VCaP (cell line): Measurements from ENCODE around the gene CNP.

ENCODE experiments used
- H3K27ac ChIP-seq: fragments of 450-650 bp; 2 replicates; pipeline ENCODE4 v1.5.1; 2017
- CTCF ChIP-seq: fragments of 450-650 bp; conservative IDR thresholded peaks from 2 replicates; pipeline ENCODE4 v1.5.1; 2017; ENCODE audit warnings: mild to moderate bottlenecking, moderate library complexity

Gene CNP

DNA sequence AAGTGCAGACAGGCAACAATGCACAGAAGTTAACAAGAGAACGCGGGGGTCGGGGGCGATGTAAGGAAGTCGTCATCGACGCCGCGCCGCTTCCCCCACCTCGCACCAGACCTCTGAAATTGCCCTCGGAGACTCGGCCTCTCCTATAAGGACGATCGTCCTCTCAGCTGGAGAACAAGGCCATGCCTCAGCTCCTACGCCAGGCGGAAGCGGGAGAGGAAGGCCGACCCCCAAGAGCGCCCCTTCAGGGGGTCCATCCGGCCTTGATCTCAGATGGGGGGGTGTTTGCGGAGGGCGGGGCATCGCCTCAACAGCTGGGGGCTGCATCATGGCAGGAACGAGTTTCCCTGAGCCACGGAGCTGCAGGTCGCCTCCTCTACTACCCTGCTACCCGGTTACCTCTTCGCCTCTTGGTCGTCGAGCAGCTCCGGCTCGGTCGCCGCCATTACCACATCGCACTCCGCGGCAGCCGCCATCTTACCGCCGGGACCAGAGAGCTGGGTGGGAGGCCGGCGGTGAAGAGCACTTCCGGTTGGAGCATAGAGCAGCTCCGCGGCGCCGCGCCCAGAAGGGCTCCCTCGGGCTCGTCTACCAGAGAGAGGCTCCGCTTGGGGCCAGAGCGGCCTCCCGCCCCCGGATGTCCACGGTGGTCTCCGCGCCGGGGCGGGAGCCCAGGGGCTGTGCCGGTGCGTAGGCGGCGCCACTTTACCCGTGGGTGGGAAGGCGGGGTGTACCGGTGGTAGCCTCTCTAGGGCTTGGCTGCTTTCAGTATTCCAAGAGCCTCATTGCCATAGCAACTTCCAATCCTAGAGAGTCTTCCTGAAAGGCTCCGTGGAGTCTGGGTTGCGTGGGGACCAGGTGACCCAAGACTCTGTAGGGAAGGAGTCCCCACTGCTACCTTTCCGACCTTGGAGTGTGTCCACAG lies 50.6 kb downstream of the CNP start, which contains the start of gene DNAJC7:
TSS of gene DNAJC7 (minus strand) at position 499 of the 925 bp plus-strand sequence. CDS start at position 476, 23 bp downstream.
- peak within 1 kb of the TSS; percentile 84 for H3K27ac ChIP-seq
- no peak for TF ChIP-seq CTCF

DNA sequence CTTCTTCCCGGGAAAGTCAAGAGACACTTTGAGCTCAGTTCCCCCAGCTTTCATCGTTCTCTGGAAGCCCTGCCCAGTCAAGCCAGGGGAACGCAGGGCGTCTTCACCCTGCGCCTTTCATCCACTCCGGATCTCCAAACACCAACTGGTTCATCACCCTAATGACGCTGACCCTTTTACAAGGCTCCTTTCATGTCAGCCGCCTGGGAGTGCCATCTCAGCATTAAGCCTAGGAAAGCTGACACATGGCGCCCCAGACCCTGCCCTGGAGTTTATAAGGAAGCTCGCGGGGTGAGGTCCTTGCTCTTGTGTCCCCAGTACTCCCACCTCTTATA lies 51.2 kb downstream of the CNP start:
- peak overlapping the region; percentile 84 for H3K27ac ChIP-seq
- TF ChIP-seq CTCF = no peak

- H3K27ac ChIP-seq = peak overlapping the region; percentile 84
- TF ChIP-seq CTCF = no peak
Observed at GRCh38 chr17:42018339-42018738, 51.7 kb downstream of the CNP start.

DNA sequence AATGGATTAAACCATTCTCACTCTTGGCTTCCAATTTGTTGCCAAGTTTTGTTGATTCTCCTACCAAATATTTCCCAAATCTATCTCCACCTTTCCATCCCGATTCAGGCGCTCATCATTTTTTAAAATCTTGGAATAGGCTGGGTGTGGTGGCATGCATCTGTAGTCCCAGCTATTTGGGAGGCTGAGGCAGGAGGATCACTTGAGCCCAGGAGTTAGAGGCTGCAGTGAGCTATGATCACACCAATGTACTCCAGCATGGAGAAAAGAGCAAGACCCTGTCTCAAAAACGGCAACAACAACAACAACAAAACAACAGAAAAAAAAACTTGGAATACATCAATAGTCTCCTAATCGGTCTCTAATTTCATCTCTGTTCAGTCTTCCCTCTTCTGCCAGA lies 52.4 kb downstream of the CNP start:
- no peak for TF ChIP-seq CTCF
- H3K27ac ChIP-seq = no peak overlapping the region

GRCh38 chr17:42019509-42020404 lies 53.2 kb downstream of the CNP start, which contains the start of gene NKIRAS2:
Gene NKIRAS2, plus strand, starts transcription at chr17:42020090. Its CDS starts 1,488 bp downstream, at chr17:42021578.
- peak within 1 kb of the TSS; percentile 73 for H3K27ac ChIP-seq
- peak; percentile 88 for TF ChIP-seq CTCF

DNA sequence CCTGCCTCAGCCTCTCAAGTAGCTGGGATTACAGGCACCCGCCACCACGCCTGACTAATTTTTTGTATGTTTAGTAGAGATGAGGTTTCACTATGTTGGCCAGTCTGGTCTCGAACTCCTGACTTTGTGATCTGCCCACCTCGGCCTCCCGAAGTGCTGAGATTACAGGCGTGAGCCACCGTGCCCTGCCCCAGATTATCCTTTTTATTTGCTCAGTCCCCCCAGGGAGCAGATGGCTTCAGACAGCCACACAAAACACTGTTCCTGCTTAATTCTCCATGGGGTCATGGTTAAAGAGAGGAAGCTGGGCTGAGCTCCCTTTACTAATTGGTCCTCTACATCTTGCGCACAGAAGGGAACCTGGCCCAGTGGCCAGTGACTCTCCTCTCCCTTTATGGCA lies 54.2 kb downstream of the CNP start:
- H3K27ac ChIP-seq = peak overlapping the region; percentile 73; the same call in 1 of the 2 replicates

DNA sequence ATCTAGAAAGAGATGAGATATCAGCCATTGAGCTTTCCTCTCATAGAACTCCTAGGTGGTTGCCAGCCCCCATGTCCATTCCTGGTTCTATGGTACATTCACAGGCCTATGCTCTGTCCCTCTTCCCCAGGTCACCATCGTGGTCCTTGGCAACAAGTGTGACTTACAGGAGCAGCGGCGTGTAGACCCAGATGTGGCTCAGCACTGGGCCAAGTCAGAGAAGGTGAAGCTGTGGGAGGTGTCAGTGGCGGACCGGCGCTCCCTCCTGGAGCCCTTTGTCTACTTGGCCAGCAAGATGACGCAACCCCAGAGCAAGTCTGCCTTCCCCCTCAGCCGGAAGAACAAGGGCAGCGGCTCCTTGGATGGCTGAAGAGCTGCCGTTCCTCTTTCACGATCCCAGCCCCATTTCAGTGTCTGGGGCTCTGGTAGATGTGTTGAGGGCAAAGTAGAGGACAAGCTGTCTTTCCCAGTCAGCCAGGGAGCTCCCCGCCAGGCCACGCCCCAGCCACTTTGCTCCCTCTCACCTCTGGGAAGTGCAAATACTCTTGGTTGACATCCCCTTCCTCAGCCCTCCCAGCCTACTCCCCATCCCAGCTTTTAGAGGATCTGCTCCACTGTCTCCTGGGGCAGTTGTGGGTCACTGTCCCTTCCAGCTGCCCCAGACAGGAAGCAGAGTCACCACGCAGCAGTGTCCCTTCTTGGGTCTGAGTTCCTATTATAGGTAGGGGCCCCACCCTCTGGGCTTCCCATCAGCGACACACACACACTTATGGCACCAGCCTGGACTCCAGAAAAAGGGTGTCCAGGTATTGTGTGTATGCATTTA lies 57.1 kb downstream of the CNP start:
- no peak overlapping the region for H3K27ac ChIP-seq
- no peak for TF ChIP-seq CTCF
